Activated naive CD4-positive, alpha-beta T cell treated with anti-CD3 and anti-CD28 coated beads, Interleukin-2, amount 50 U/mL, for 24 hours (primary cell): ENCODE measurements around the gene RAB17.
A peak's percentile ranks its signal among the peaks of the same experiment; 100 is the strongest.

Experiments
- H3K27ac Mint-ChIP-seq: one replicate; pipeline ENCODE4 v1.8.0; 2021; ENCODE audit warnings: mild to moderate bottlenecking, mixed read lengths
- H3K27me3 Mint-ChIP-seq: one replicate; pipeline ENCODE4 v1.8.0; 2021; ENCODE audit warnings: mixed read lengths
- H3K36me3 Mint-ChIP-seq: one replicate; pipeline ENCODE4 v1.8.0; 2021; ENCODE audit warnings: mixed read lengths
- H3K4me1 Mint-ChIP-seq: one replicate; pipeline ENCODE4 v1.8.0; 2021; ENCODE audit warnings: mixed read lengths
- H3K4me3 Mint-ChIP-seq: one replicate; pipeline ENCODE4 v1.8.0; 2021; ENCODE audit warnings: mild to moderate bottlenecking, mixed read lengths
- H3K9me3 Mint-ChIP-seq: one replicate; pipeline ENCODE4 v1.8.0; 2021; ENCODE audit warnings: mixed read lengths

Gene RAB17

GRCh38 chr2:237628247-237629187 is 38.0 kb upstream of the RAB17 start:
- Mint-ChIP-seq H3K4me1 (peaks cover 28% of the 10 kb centered on the region), H3K36me3 (peaks cover 2% of the 10 kb centered on the region), H3K9me3 (no peaks in the 10 kb centered on the region), H3K27ac (no peak overlapping the region), H3K27me3 (peaks cover 4% of the 10 kb centered on the region), H3K4me3 (peak overlapping the region; percentile 86)

GRCh38 chr2:237627441-237628246 is 37.1 kb upstream of the RAB17 start, which contains the start of gene LRRFIP1:
TSS of gene LRRFIP1 (plus strand) at chr2:237627587. CDS start at chr2:237627645, 58 bp downstream.
- peaks cover 2% of the 10 kb centered on the region for H3K36me3 Mint-ChIP-seq
- H3K4me1 Mint-ChIP-seq, result peaks cover 28% of the 10 kb centered on the region
- H3K9me3 Mint-ChIP-seq, result no peaks in the 10 kb centered on the region
- peaks cover 4% of the 10 kb centered on the region for H3K27me3 Mint-ChIP-seq
- H3K27ac Mint-ChIP-seq, result no peak within 1 kb of the TSS
- H3K4me3 Mint-ChIP-seq, result peak within 1 kb of the TSS; percentile 86

DNA sequence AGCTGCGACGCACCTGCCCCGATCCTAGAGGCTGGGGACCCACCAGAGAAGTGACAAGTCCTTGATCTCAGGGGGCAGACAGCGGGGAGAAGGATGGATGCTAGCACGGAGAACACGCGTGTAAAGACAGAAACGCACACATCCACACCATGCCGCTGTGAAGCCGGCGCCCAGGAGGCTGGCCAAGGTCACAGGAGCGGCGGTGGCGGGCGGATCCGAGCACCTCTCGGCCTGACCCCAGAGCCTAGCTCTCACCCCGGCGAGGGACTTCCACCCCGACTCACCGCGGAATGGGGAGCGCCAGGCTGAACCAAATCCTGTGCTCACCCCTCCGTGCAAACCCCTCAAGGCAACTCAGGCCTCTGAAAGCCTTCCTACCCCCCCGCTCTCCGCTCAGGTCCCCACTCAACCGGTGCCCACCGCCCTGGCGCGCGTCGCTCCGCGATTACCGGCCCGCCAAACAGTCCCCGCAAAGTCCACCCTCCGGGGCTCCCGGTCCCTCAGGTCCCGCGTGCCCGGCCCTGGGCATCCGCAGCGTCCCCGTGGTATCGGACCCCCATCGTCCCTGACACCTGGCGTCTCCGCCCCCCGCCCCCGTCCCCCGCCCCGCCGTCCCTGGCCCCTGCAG is 36.4 kb upstream of the RAB17 start:
- peaks cover 4% of the 10 kb centered on the region for H3K27me3 Mint-ChIP-seq
- H3K36me3 Mint-ChIP-seq, result peaks cover 2% of the 10 kb centered on the region
- no peak overlapping the region for H3K27ac Mint-ChIP-seq
- peaks cover 28% of the 10 kb centered on the region for H3K4me1 Mint-ChIP-seq
- peak overlapping the region; percentile 77 for H3K4me3 Mint-ChIP-seq
- H3K9me3 Mint-ChIP-seq, result no peaks in the 10 kb centered on the region

GRCh38 chr2:237625777-237626176 is 35.2 kb upstream of the RAB17 start:
- H3K4me1 Mint-ChIP-seq, result peaks cover 28% of the 10 kb centered on the region
- H3K9me3 Mint-ChIP-seq, result no peaks in the 10 kb centered on the region
- H3K27ac Mint-ChIP-seq, result no peak overlapping the region
- no peak overlapping the region for H3K4me3 Mint-ChIP-seq
- H3K36me3 Mint-ChIP-seq, result peaks cover 2% of the 10 kb centered on the region
- peaks cover 4% of the 10 kb centered on the region for H3K27me3 Mint-ChIP-seq

GRCh38 chr2:237625216-237625705 is 34.7 kb upstream of the RAB17 start:
- H3K27ac Mint-ChIP-seq, result no peak overlapping the region
- H3K27me3 Mint-ChIP-seq, result peaks cover 4% of the 10 kb centered on the region

DNA sequence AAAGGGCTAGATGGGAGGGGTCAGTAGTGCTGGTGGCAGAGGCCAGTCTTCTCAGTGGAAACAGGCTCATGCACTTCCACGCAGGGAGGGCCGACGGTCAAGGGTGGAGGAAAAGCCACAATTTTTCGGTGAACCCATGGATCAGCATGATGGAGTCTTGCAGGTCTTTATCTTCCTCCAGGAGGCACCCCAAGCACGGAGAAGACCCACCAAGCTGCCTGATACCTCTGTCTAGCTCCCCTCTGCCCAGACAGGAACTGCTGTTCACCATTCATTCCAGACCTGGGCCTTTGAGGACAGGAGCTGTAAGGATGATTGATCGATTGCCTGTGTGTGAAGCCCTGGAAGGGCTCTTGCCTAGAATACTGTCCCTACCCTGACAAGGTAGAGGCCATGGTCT is 34.0 kb upstream of the RAB17 start:
- no peak overlapping the region for H3K4me3 Mint-ChIP-seq
- H3K9me3 Mint-ChIP-seq, result no peaks in the 10 kb centered on the region
- peaks cover 4% of the 10 kb centered on the region for H3K27me3 Mint-ChIP-seq
- H3K4me1 Mint-ChIP-seq, result peaks cover 21% of the 10 kb centered on the region
- no peak overlapping the region for H3K27ac Mint-ChIP-seq
- no peaks in the 10 kb centered on the region for H3K36me3 Mint-ChIP-seq

More at GRCh38 chr2:237625216-237625705, 34.7 kb upstream of the RAB17 start:
- H3K4me3 Mint-ChIP-seq, result peak overlapping the region; percentile 11
- H3K9me3 Mint-ChIP-seq, result no peaks in the 10 kb centered on the region
- H3K4me1 Mint-ChIP-seq, result peaks cover 27% of the 10 kb centered on the region
- H3K36me3 Mint-ChIP-seq, result peaks cover 1% of the 10 kb centered on the region

DNA sequence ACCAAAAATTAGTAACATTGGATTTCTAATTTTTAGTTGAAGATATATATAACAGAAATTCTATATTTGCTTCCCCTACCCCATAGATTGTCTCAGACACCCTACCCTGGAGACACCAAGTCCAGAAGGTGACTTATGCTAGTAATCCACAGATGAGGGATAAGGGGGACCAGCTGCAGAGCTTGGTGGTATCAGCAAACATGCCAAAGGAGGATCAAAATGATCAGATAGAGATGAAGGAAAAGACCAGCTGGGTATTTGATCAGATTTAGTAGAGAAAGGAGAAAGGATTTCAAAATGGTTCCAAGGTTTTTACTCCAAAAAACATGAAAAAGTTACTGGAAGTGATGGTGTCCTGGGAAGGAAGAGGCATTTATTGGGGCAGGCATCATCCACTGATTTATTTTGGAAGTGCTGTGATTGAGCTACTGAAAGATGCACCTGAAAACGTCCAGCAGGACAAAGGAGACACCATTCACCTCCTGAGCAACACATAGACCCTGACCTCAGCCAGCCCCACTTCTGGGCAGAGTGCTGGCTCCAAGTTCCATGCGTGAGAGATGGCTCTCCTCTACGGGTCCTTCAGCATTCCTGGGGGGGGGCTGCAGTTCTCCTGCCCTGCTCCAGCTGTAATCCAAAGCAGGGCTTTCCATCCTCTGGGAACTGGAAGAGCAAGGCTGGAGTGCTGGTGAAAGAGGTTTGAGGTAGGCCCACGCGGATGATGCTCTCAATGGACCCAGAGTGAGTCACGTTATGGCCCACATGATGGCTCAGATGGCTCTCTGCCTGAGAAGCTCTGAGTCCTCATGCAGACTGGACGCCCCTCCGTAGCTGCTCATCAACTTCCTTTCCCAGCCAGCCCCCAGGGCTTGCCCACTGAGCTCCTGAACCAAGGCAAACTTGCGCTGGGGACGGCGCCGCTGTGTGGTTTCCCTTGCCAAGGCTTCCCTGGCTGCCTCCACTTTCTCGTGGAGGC is 33.2 kb upstream of the RAB17 start:
- H3K27ac Mint-ChIP-seq, result no peak overlapping the region
- H3K9me3 Mint-ChIP-seq, result no peaks in the 10 kb centered on the region
- no peaks in the 10 kb centered on the region for H3K36me3 Mint-ChIP-seq
- no peak overlapping the region for H3K4me3 Mint-ChIP-seq
- H3K4me1 Mint-ChIP-seq, result peaks cover 15% of the 10 kb centered on the region
- H3K27me3 Mint-ChIP-seq, result peaks cover 3% of the 10 kb centered on the region

DNA sequence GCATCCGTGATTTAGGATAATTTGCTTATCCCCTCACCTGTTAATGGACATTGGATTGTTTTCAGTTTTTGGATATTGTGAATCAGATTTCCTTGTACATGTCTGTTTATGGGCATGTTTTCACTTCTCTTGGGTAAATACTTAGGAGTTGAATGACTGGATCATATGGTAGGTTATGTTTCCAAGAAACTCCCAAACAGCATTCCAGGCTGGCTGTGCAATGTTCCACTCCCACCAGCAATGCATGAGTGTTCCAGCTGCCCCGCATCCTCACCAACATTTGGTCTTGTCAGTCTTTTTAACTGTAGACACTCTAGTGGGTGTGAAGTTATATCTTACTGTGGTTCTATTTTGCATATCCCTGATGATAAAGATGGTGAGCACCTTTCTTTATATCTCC is 27.9 kb upstream of the RAB17 start:
- Mint-ChIP-seq H3K4me1 (peaks cover 32% of the 10 kb centered on the region), H3K36me3 (no peaks in the 10 kb centered on the region), H3K27ac (no peak overlapping the region), H3K4me3 (no peak overlapping the region), H3K9me3 (no peaks in the 10 kb centered on the region), H3K27me3 (no peaks in the 10 kb centered on the region)

DNA sequence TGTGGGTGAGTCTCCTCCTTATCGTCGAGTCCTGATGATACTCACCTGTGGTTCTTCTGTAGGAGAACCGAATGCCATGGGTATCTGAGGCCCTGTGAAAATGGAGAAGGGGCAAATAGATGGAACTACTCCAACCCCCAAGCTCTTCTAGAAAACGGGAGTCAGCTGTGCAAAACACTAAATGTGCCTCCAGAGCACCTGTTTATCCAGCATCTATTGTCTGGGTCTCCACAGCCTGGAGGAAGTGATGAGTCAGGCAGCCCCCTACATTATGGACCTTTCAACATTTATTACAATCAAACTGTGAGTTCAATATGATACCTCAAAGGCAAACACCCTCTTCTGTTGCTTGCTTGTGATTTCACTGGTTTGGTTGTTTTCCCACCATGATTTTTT is 27.1 kb upstream of the RAB17 start:
- no peak overlapping the region for H3K4me3 Mint-ChIP-seq
- peaks cover 32% of the 10 kb centered on the region for H3K4me1 Mint-ChIP-seq
- no peaks in the 10 kb centered on the region for H3K9me3 Mint-ChIP-seq
- H3K27ac Mint-ChIP-seq, result no peak overlapping the region
- no peaks in the 10 kb centered on the region for H3K27me3 Mint-ChIP-seq
- H3K36me3 Mint-ChIP-seq, result no peaks in the 10 kb centered on the region

DNA sequence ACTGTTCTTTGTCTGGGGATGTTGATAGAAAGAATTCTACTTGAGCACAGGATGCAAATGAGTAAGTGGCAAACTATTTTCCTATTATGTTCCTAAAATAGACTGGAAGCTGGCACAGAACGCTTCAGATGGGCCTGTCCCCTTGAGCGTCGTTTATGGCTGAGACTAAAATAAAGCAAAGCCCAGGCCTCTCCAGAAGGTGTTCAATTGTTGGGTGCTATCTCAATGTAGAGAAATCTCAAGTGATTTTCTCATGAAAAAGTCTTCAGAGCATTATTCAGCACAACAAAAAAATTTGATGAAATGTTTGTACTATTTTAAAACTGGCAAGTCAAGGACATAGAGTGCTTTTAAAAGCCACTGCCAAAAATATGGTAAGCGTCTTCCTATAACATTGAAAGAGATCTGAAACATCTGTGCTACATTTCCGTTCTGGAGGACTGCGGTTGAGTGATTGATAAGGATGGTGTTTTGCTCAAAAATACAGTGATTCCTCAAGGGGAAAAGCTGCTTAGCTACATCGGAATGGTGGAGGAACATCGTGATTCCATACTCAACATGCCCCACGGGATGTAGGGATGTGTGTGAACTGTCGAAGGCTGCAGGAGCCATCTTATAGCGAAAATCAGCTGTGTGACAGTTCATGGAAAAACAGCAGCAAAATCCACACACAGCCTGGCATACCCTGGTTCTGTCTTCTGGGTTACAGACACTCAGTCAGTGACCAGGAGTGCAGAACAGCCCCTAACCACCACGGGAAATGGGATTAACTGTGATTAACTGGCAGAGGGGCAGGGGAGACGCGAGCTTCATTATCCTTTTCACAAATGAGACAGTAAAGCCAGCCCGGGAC is 26.4 kb upstream of the RAB17 start:
- H3K4me3 Mint-ChIP-seq, result peak overlapping the region; percentile 70

DNA sequence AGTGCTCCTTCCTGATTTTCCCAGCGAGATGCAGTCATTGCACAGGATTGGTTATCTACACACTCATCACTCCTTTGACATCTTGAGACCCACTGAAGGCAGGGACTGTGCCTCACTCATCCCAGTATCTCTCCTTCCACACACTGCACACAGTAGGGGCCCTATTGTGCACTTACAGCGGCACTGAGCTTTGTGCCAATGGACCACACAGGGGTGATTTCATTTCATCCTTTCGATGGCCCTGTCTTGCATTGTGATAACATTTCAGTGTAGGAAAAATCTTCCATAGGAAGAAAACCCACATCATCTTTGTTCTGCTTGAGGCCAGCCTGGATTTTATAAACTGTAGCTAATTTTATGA is 25.8 kb upstream of the RAB17 start:
- Mint-ChIP-seq H3K27ac (no peak overlapping the region), H3K4me1 (peaks cover 32% of the 10 kb centered on the region), H3K36me3 (no peaks in the 10 kb centered on the region), H3K9me3 (no peaks in the 10 kb centered on the region), H3K27me3 (no peaks in the 10 kb centered on the region), H3K4me3 (no peak overlapping the region)

More for the DNA sequence above, 26.4 kb upstream of the RAB17 start:
- Mint-ChIP-seq H3K9me3 (no peaks in the 10 kb centered on the region), H3K36me3 (no peaks in the 10 kb centered on the region), H3K27me3 (no peaks in the 10 kb centered on the region), H3K27ac (no peak overlapping the region), H3K4me1 (peaks cover 32% of the 10 kb centered on the region)

- no peaks in the 10 kb centered on the region for H3K36me3 Mint-ChIP-seq
- H3K27ac Mint-ChIP-seq, result no peak overlapping the region
- no peaks in the 10 kb centered on the region for H3K9me3 Mint-ChIP-seq
- no peak overlapping the region for H3K4me3 Mint-ChIP-seq
- no peaks in the 10 kb centered on the region for H3K27me3 Mint-ChIP-seq
- peaks cover 32% of the 10 kb centered on the region for H3K4me1 Mint-ChIP-seq
Measured at GRCh38 chr2:237615631-237616249, 25.2 kb upstream of the RAB17 start.

- H3K27me3 Mint-ChIP-seq, result no peaks in the 10 kb centered on the region
- H3K4me3 Mint-ChIP-seq, result no peak overlapping the region
- no peaks in the 10 kb centered on the region for H3K36me3 Mint-ChIP-seq
- H3K27ac Mint-ChIP-seq, result no peak overlapping the region
- peaks cover 32% of the 10 kb centered on the region for H3K4me1 Mint-ChIP-seq
- no peaks in the 10 kb centered on the region for H3K9me3 Mint-ChIP-seq
Measured at GRCh38 chr2:237614151-237614720, 23.7 kb upstream of the RAB17 start.
